GM18951 (cell line): ENCODE measurements around the gene TSPAN4.

Experiments
- POLR2A ChIP-seq: IDR thresholded peaks from 4 replicates; pipeline ENCODE4 v1.6.1; 2011; ENCODE audit warnings: mild to moderate bottlenecking; ENCODE audit not compliant: insufficient read length, insufficient read depth; ENCODE audit errors: extremely low read depth
- in situ Hi-C: fragments of 300-500 bp; cut with MboI; formaldehyde crosslinking; loops from one replicate; pipeline ENCODE4 v1.12.0; 2022; ENCODE audit warnings: low sequenced_read_pairs, mixed read lengths, inconsistent platforms; ENCODE audit not compliant: unreplicated experiment

Gene TSPAN4

GRCh38 chr11:849951-850774, 7.5 kb downstream of the TSPAN4 start:
- no peak for TF ChIP-seq POLR2A
- in situ Hi-C loops = no loop called here

GRCh38 chr11:850775-851763, 8.4 kb downstream of the TSPAN4 start:
- in situ Hi-C loops = no loop called here
- no peak for TF ChIP-seq POLR2A

GRCh38 chr11:852762-853161, 10.1 kb downstream of the TSPAN4 start:
- no peak for TF ChIP-seq POLR2A
- in situ Hi-C loops = no loop called here

- no peak for TF ChIP-seq POLR2A
- in situ Hi-C loops = no loop called here
Measured at GRCh38 chr11:853682-854448, 11.2 kb downstream of the TSPAN4 start.

- TF ChIP-seq POLR2A = no peak
- in situ Hi-C loops = no loop called here
Measured at GRCh38 chr11:854601-855329, 12.1 kb downstream of the TSPAN4 start.

- in situ Hi-C loops = no loop called here
Measured at GRCh38 chr11:855330-855674, 12.7 kb downstream of the TSPAN4 start.

GRCh38 chr11:855796-856195, 13.1 kb downstream of the TSPAN4 start:
- in situ Hi-C loops = no loop called here
- TF ChIP-seq POLR2A = no peak

More at GRCh38 chr11:855330-855674, 12.7 kb downstream of the TSPAN4 start:
- TF ChIP-seq POLR2A = no peak

- in situ Hi-C loops = no loop called here
- TF ChIP-seq POLR2A = no peak
Measured at GRCh38 chr11:856397-856796, 13.7 kb downstream of the TSPAN4 start.

- in situ Hi-C loops = no loop called here
- TF ChIP-seq POLR2A = no peak
Measured at GRCh38 chr11:858053-858761, 15.6 kb downstream of the TSPAN4 start.

GRCh38 chr11:858762-859339, 16.2 kb downstream of the TSPAN4 start:
- in situ Hi-C loops = no loop called here

GRCh38 chr11:859394-860131, 16.9 kb downstream of the TSPAN4 start:
- no peak for TF ChIP-seq POLR2A
- in situ Hi-C loops = no loop called here

More at GRCh38 chr11:858762-859339, 16.2 kb downstream of the TSPAN4 start:
- TF ChIP-seq POLR2A = no peak
